ENCODE data around the gene ZSCAN22. TPM values are rescaled to one million over a fixed set of nuclear protein-coding genes. Genes with fewer than 3 reads are reported as not detected.

Gene ZSCAN22
- total RNA-seq, 1 experiment from 2014 or later, result 4.6 TPM

DNA sequence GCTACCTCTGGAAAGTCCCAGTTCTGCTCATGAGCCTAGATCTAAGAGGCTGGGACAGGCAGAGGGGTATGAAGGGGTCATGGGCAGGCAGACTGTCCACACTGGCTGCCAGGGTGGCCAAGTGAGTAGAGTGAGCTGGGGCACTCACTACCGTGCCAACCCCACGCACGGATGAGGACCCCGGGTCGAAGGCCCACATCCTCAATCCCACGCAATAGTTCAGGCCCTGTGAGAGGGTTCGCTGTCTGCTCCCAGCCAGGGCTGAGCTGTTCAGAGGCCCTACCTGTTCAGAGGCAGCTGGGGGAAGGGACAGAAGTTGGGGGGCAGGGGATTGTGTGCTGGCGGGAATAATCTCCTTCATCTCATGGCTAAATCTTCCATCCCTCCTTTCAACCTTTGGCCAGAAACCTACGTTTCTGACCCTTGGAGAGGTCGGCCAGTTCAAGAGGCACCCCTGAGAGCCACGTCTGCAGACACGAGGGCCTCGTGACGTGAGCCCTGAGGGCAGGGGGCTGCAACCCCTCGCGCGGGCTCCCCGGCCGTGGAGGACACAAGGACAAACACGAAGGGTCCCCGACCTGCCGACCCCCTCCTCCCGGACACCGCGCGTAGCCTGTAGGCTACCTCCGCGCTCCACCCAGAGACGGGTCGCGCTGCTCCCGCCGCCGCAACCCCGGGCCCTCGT is 59.2 kb downstream of the ZSCAN22 start:
- no peak for DNase-seq (ENCODE audit: low read depth, low spot score)

GRCh38 chr19:58386576-58387337 is 60.0 kb downstream of the ZSCAN22 start, which contains the start of gene RPS5:
Gene RPS5 (plus strand): TSS chr19:58387269. CDS start chr19:58388138, 869 bp downstream.
- Histone ChIP-seq H3K9ac (ENCODE audit: low read length) (peak within 1 kb of the TSS; percentile 100), H3K27ac (ENCODE audit: low read depth, low read length) (peak within 1 kb of the TSS; percentile 97), H3K9me3 (ENCODE audit: control insufficient read depth in 1 of 2, insufficient read depth in 1 of 2, low read depth in 1 of 2, low read length in 2 of 2) (no peaks in the 10 kb centered on the region), H3K4me1 (ENCODE audit: control insufficient read depth in 1 of 2, insufficient read depth in 2 of 2, low read length in 2 of 2) (peaks cover 23 to 51% of the 10 kb centered on the region in 2 experiments), H3K27me3 (ENCODE audit: insufficient read depth, low read length) (no peaks in the 10 kb centered on the region), H3K36me3 (ENCODE audit: control insufficient read depth in 1 of 2, insufficient read depth in 2 of 2, low read length in 2 of 2) (peaks cover 18 to 41% of the 10 kb centered on the region in 2 experiments; a peak in 3 of 4 replicates), H3K9me2 (ENCODE audit: insufficient read depth) (no peaks in the 10 kb centered on the region), H3K4me3 (replicated peaks in 1 of 2; ENCODE audit: low read depth in 1 of 2, low read length in 2 of 2) (peak within 1 kb of the TSS; percentile 62 to 96), H4K20me1 (ENCODE audit: insufficient read depth) (peaks cover 28% of the 10 kb centered on the region; the same call in 1 of the 2 replicates), H2AFZ (ENCODE audit: low read depth, low read length, poor library complexity, severe bottlenecking) (no peak within 1 kb of the TSS), H3K4me2 (ENCODE audit: low read length) (peak within 1 kb of the TSS; percentile 94), H3K79me2 (ENCODE audit: insufficient read depth, low read length) (peaks cover 66% of the 10 kb centered on the region)
- BruUV-seq (replicated peaks), result TSS peak; percentile 82
- ATAC-seq (peak; percentile 83), DNase-seq (ENCODE audit: low read depth, low spot score) (peak; percentile 98)
- ChIA-PET CTCF (no interaction called here), RAD21 (ENCODE audit: low non-redundant PET in 1 of 2, low total read pairs in 2 of 2, uncharacterized antibody in 2 of 2, unreplicated experiment in 2 of 2) (no interaction called here), POLR2A (interaction anchor here (1.5 kb wide), 1 partner anchor 24 kb away, joined by 4 read pairs; the partner anchor contains the start of gene ZNF497)
- TF ChIP-seq ZFX (IDR thresholded peaks at IDR 0.05) (peak; percentile 89), POLR2A (IDR thresholded peaks at IDR 0.05; ENCODE audit: borderline replicate concordance, extremely low read depth, insufficient read depth, insufficient read length) (peak; percentile 67), POLR2AphosphoS5 (IDR thresholded peaks at IDR 0.05; ENCODE audit: low read depth, low read length) (peak; percentile 95), ZNF274 (IDR thresholded peaks at IDR 0.05; ENCODE audit: low read depth, low read length) (no peak), EGR1 (IDR thresholded peaks at IDR 0.05; ENCODE audit: low read depth) (peak; percentile 66), YY1 (IDR thresholded peaks at IDR 0.05; ENCODE audit: extremely low read depth, insufficient replicate concordance, low read depth, low read length) (peak; percentile 61), SP1 (IDR thresholded peaks at IDR 0.05; ENCODE audit: low read depth) (peak; percentile 94), TCF7L2 (IDR thresholded peaks at IDR 0.05; ENCODE audit: borderline replicate concordance, extremely low read depth, insufficient read depth, insufficient read length) (peak; percentile 52), ELF1 (IDR thresholded peaks at IDR 0.05; ENCODE audit: borderline replicate concordance, low read depth) (peak; percentile 85; the same call in 1 of the 2 replicates), RAD21 (IDR thresholded peaks at IDR 0.05; ENCODE audit: low read depth) (no peak), MAX (IDR thresholded peaks at IDR 0.05) (peak; percentile 79), JUND (IDR thresholded peaks at IDR 0.05) (no peak), SIN3A (IDR thresholded peaks at IDR 0.05; ENCODE audit: low read depth) (peak; percentile 94)
- intact Hi-C loops (cut with micrococcal nuclease), result no loop called here

More for the DNA sequence above, 59.2 kb downstream of the ZSCAN22 start:
- H3K4me1 ChIP-seq (ENCODE audit: control insufficient read depth in 1 of 2, insufficient read depth in 2 of 2, low read length in 2 of 2), result peaks cover 23 to 49% of the 10 kb centered on the region in 2 experiments
- H3K4me2 ChIP-seq (ENCODE audit: low read length), result peak overlapping the region; percentile 94
- H3K36me3 ChIP-seq (ENCODE audit: control insufficient read depth in 1 of 2, insufficient read depth in 2 of 2, low read length in 2 of 2), result peaks cover 16 to 35% of the 10 kb centered on the region in 2 experiments; a peak in 3 of 4 replicates
- H3K79me2 ChIP-seq (ENCODE audit: insufficient read depth, low read length), result peaks cover 64% of the 10 kb centered on the region
- CTCF ChIA-PET, result no interaction called here
- H3K27me3 ChIP-seq (ENCODE audit: insufficient read depth, low read length), result no peaks in the 10 kb centered on the region
- intact Hi-C loops (cut with micrococcal nuclease), result no loop called here
- peak overlapping the region; percentile 97 for H3K27ac ChIP-seq (ENCODE audit: low read depth, low read length)
- TF ChIP-seq EGR1 (IDR thresholded peaks at IDR 0.05; ENCODE audit: low read depth) (no peak), POLR2AphosphoS5 (IDR thresholded peaks at IDR 0.05; ENCODE audit: low read depth, low read length) (no peak), POLR2A (IDR thresholded peaks at IDR 0.05; ENCODE audit: borderline replicate concordance, extremely low read depth, insufficient read depth, insufficient read length) (peak; percentile 21), YY1 (IDR thresholded peaks at IDR 0.05; ENCODE audit: extremely low read depth, insufficient replicate concordance, low read depth, low read length) (no peak)
- POLR2A ChIA-PET, result interaction anchor here (1.5 kb wide), 1 partner anchor 23 kb away, joined by 4 read pairs; the partner anchor contains the start of gene ZNF497
- H3K9me2 ChIP-seq (ENCODE audit: insufficient read depth), result no peaks in the 10 kb centered on the region
- H2AFZ ChIP-seq (ENCODE audit: low read depth, low read length, poor library complexity, severe bottlenecking), result no peak overlapping the region
- RAD21 ChIA-PET (ENCODE audit: low non-redundant PET in 1 of 2, low total read pairs in 2 of 2, uncharacterized antibody in 2 of 2, unreplicated experiment in 2 of 2), result no interaction called here
- H4K20me1 ChIP-seq (ENCODE audit: insufficient read depth), result peaks cover 27% of the 10 kb centered on the region; the same call in 1 of the 2 replicates
- H3K4me3 ChIP-seq (replicated peaks in 1 of 2; ENCODE audit: low read depth in 1 of 2, low read length in 2 of 2), result peak overlapping the region; percentile 62 to 96
- peak; percentile 19 for ATAC-seq
- no peaks in the 10 kb centered on the region for H3K9me3 ChIP-seq (ENCODE audit: control insufficient read depth in 1 of 2, insufficient read depth in 1 of 2, low read depth in 1 of 2, low read length in 2 of 2)
- H3K9ac ChIP-seq (ENCODE audit: low read length), result peak overlapping the region; percentile 100
- no TSS peak for BruUV-seq (replicated peaks)
